ENCODE data around the gene UPF1. TPM values are rescaled to one million over a fixed set of nuclear protein-coding genes. Genes with fewer than 3 reads are reported as not detected.

The UPF1 gene
- polyA plus RNA-seq, 1 of the 3 experiments (the other 2 are of a cell fraction): 33.3 TPM

DNA sequence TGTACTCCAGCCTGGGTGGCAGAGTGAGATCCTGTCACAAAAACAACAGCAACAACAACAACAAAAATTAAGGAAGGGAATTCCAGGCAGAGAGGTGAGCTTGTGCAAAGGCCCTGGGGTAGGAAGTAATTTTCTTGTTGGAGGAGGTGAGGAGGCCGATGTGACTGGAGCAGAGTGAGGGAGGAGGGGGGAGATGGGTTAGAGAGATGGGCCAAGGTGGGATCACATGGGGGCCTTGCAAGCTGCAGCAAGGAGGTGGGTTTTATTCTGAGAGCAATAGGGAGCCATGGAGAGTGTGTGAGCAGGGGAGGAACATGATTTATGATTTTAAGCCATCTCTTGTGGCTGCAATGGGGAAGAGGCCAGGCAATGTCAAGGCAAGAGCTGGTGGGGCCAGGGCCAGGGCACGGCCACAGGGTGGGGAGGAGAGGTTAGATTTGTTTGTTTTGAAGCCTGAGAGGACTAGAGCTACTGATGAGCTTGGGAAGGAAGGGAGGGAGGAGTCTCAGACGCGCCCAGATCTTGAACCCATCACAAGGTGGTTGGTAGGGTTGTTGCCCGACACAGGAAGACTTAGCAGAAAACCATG lies 28.1 kb upstream of the UPF1 start:
- no peaks in the 10 kb centered on the region for H3K4me1 ChIP-seq (ENCODE audit: control insufficient read depth in 1 of 2, insufficient read depth in 2 of 2, low read depth in 1 of 2, low read length in 1 of 2)
- no peak overlapping the region for H3K27ac ChIP-seq (ENCODE audit: low read depth in 2 of 2, low read length in 1 of 2)
- peak; percentile 12 for DNase-seq
- no peaks in the 10 kb centered on the region for H3K79me2 ChIP-seq (ENCODE audit: insufficient read depth)
- TF ChIP-seq USF1 (IDR thresholded peaks at IDR 0.05; ENCODE audit: borderline replicate concordance, low read depth) (no peak), IRF3 (IDR thresholded peaks at IDR 0.05; ENCODE audit: low read depth, low read length) (no peak), GABPA (IDR thresholded peaks at IDR 0.05; ENCODE audit: low read depth) (no peak)
- TF ChIP-seq, protein P1, sequence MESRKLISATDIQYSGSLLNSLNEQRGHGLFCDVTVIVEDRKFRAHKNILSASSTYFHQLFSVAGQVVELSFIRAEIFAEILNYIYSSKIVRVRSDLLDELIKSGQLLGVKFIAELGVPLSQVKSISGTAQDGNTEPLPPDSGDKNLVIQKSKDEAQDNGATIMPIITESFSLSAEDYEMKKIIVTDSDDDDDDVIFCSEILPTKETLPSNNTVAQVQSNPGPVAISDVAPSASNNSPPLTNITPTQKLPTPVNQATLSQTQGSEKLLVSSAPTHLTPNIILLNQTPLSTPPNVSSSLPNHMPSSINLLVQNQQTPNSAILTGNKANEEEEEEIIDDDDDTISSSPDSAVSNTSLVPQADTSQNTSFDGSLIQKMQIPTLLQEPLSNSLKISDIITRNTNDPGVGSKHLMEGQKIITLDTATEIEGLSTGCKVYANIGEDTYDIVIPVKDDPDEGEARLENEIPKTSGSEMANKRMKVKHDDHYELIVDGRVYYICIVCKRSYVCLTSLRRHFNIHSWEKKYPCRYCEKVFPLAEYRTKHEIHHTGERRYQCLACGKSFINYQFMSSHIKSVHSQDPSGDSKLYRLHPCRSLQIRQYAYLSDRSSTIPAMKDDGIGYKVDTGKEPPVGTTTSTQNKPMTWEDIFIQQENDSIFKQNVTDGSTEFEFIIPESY (IDR thresholded peaks at IDR 0.05; ENCODE audit: borderline replicate concordance, low read depth): no peak
- 0 out of 2 replicates have a peak, but pooled peaks cover 5% of the 10 kb centered on the region for H3K27me3 ChIP-seq (ENCODE audit: insufficient read depth)
- no peaks in the 10 kb centered on the region for H3F3A ChIP-seq (replicated peaks; ENCODE audit: insufficient read depth)
- no peaks in the 10 kb centered on the region for H3K9me2 ChIP-seq
- H2AFZ ChIP-seq (ENCODE audit: low read depth): no peak overlapping the region
- H3K9ac ChIP-seq: no peak overlapping the region
- ChIA-PET CTCF (interaction anchor here (1.0 to 1.2 kb wide), 2 partner anchors 44 to 352 kb away, joined by 3 to 4 read pairs; no protein-coding TSS in a partner anchor), POLR2A (no interaction called here)
- no peaks in the 10 kb centered on the region for H3K9me3 ChIP-seq
- WGBS (ENCODE audit: low lambda C conversion rate): 70% methylated on average over 5 of the region's 5 CpGs
- H3K4me3 ChIP-seq (ENCODE audit: low read depth in 2 of 2, low read length in 1 of 2): no peak overlapping the region
- H3K4me2 ChIP-seq: no peak overlapping the region
- H4K20me1 ChIP-seq (ENCODE audit: insufficient read depth): no peaks in the 10 kb centered on the region
- H3K36me3 ChIP-seq (replicated peaks in 1 of 2; ENCODE audit: control insufficient read depth in 1 of 2, insufficient read depth in 2 of 2, low read length in 1 of 2): no peaks in the 10 kb centered on the region

- CTCF ChIA-PET: interaction anchor here (1.2 kb wide), 1 partner anchor 353 kb away, joined by 4 read pairs; no protein-coding TSS in a partner anchor
- POLR2A ChIA-PET: no interaction called here
- Histone ChIP-seq H3F3A (replicated peaks; ENCODE audit: insufficient read depth) (no peaks in the 10 kb centered on the region), H2AFZ (ENCODE audit: low read depth) (no peak overlapping the region), H3K36me3 (replicated peaks in 1 of 2; ENCODE audit: control insufficient read depth in 1 of 2, insufficient read depth in 2 of 2, low read length in 1 of 2) (no peaks in the 10 kb centered on the region), H3K4me2 (no peak overlapping the region), H3K27me3 (ENCODE audit: insufficient read depth) (0 out of 2 replicates have a peak, but pooled peaks cover 5% of the 10 kb centered on the region), H3K4me1 (ENCODE audit: control insufficient read depth in 1 of 2, insufficient read depth in 2 of 2, low read depth in 1 of 2, low read length in 1 of 2) (no peaks in the 10 kb centered on the region), H3K27ac (ENCODE audit: low read depth in 2 of 2, low read length in 1 of 2) (no peak overlapping the region), H3K4me3 (ENCODE audit: low read depth in 2 of 2, low read length in 1 of 2) (no peak overlapping the region), H3K79me2 (ENCODE audit: insufficient read depth) (no peaks in the 10 kb centered on the region), H3K9me2 (no peaks in the 10 kb centered on the region), H3K9ac (no peak overlapping the region), H3K9me3 (no peaks in the 10 kb centered on the region), H4K20me1 (ENCODE audit: insufficient read depth) (no peaks in the 10 kb centered on the region)
- no peak for DNase-seq
- no peak for TF ChIP-seq MEF2A (IDR thresholded peaks at IDR 0.05; ENCODE audit: borderline replicate concordance, low read depth)
- TF ChIP-seq GABPA (IDR thresholded peaks at IDR 0.05; ENCODE audit: low read depth): no peak
- TF ChIP-seq RFX5 (IDR thresholded peaks at IDR 0.05; ENCODE audit: low read length): no peak
- TF ChIP-seq REST (IDR thresholded peaks at IDR 0.05; ENCODE audit: low read depth, low read length): no peak
- TF ChIP-seq FOXM1 (IDR thresholded peaks at IDR 0.05; ENCODE audit: low read depth): no peak
- no peak for TF ChIP-seq SIN3A (IDR thresholded peaks at IDR 0.05; ENCODE audit: borderline replicate concordance, low read depth, low read length)
- TF ChIP-seq RCOR1 (IDR thresholded peaks at IDR 0.05; ENCODE audit: low read length): no peak
- TF ChIP-seq MXI1 (IDR thresholded peaks at IDR 0.05; ENCODE audit: low read depth, low read length): no peak
- WGBS (ENCODE audit: low lambda C conversion rate): 91% methylated on average over 12 of the region's 15 CpGs
Measured at GRCh38 chr19:18804139-18804601, 27.6 kb upstream of the UPF1 start.

All from SK-N-SH (cell line).